RCC 7860 (cell line): Measurements from ENCODE around the gene PRR16.

Source experiments
- DNase-seq: peaks from one replicate; pipeline ENCODE4 v3.0.0-alpha.2; 2015; ENCODE audit warnings: low spot score
- FAIRE-seq: peaks from 2 replicates; lab custom pipeline; 2012; peaks lifted over from hg19 to GRCh38; lab: Jason Lieb, UNC

The PRR16 gene

GRCh38 chr5:120512791-120513650, 48.9 kb downstream of the PRR16 start:
- no peak for FAIRE-seq

GRCh38 chr5:120516805-120517204, 52.7 kb downstream of the PRR16 start:
- DNase-seq (no peak), FAIRE-seq (no peak)

More at GRCh38 chr5:120512791-120513650, 48.9 kb downstream of the PRR16 start:
- no peak for DNase-seq

GRCh38 chr5:120517607-120518252, 53.6 kb downstream of the PRR16 start:
- no peak for FAIRE-seq
- DNase-seq: no peak

GRCh38 chr5:120518581-120518980, 54.5 kb downstream of the PRR16 start:
- no peak for FAIRE-seq
- DNase-seq: no peak

- no peak for FAIRE-seq
- no peak for DNase-seq
Observed at GRCh38 chr5:120527251-120527650, 63.2 kb downstream of the PRR16 start.

GRCh38 chr5:120528609-120529008, 64.5 kb downstream of the PRR16 start:
- DNase-seq (no peak), FAIRE-seq (no peak)

- no peak for DNase-seq
- no peak for FAIRE-seq
Observed at GRCh38 chr5:120529386-120529785, 65.3 kb downstream of the PRR16 start.

- FAIRE-seq (no peak), DNase-seq (no peak)
Observed at GRCh38 chr5:120531215-120531614, 67.1 kb downstream of the PRR16 start.

- DNase-seq (no peak), FAIRE-seq (no peak)
Observed at GRCh38 chr5:120532835-120533234, 68.7 kb downstream of the PRR16 start.

GRCh38 chr5:120533581-120533980, 69.5 kb downstream of the PRR16 start:
- FAIRE-seq: no peak
- DNase-seq: no peak

GRCh38 chr5:120535900-120536299, 71.8 kb downstream of the PRR16 start:
- DNase-seq (no peak), FAIRE-seq (no peak)

GRCh38 chr5:120538149-120538548, 74.0 kb downstream of the PRR16 start:
- FAIRE-seq: peak; percentile 75
- DNase-seq: peak; percentile 43

- DNase-seq (peak; percentile 48), FAIRE-seq (peak; percentile 4)
Observed at GRCh38 chr5:120538644-120539043, 74.5 kb downstream of the PRR16 start.

GRCh38 chr5:120539471-120539870, 75.4 kb downstream of the PRR16 start:
- FAIRE-seq (no peak), DNase-seq (peak; percentile 57)

GRCh38 chr5:120540097-120540496, 76.0 kb downstream of the PRR16 start:
- FAIRE-seq (no peak), DNase-seq (no peak)

- FAIRE-seq (no peak), DNase-seq (no peak)
Observed at GRCh38 chr5:120544043-120544442, 79.9 kb downstream of the PRR16 start.

GRCh38 chr5:120545007-120545406, 80.9 kb downstream of the PRR16 start:
- FAIRE-seq (no peak), DNase-seq (no peak)

GRCh38 chr5:120545951-120546350, 81.9 kb downstream of the PRR16 start:
- FAIRE-seq (no peak), DNase-seq (no peak)

- FAIRE-seq (no peak), DNase-seq (no peak)
Observed at GRCh38 chr5:120546922-120547321, 82.8 kb downstream of the PRR16 start.

- no peak for DNase-seq
- FAIRE-seq: no peak
Observed at GRCh38 chr5:120550358-120550757, 86.3 kb downstream of the PRR16 start.

GRCh38 chr5:120552638-120553037, 88.5 kb downstream of the PRR16 start:
- DNase-seq (no peak), FAIRE-seq (no peak)

GRCh38 chr5:120555345-120555744, 91.2 kb downstream of the PRR16 start:
- DNase-seq: no peak
- no peak for FAIRE-seq
